Inflammatory macrophage treated with lipopolysaccharide for 1 hour (primary cell): Measurements from ENCODE around the gene CHCHD10.
A peak's percentile ranks its signal among the peaks of the same experiment; 100 is the strongest.

Experiments
- DNase-seq, 2 donors: peaks; one replicate each; pipeline ENCODE4 v3.0.0-alpha.2; 2020 to 2022

The CHCHD10 gene

GRCh38 chr22:23786752-23787599 lies 19.2 kb upstream of the CHCHD10 start, which contains the start of gene SMARCB1:
Gene SMARCB1, plus strand, starts transcription at chr22:23786966. Its CDS starts 204 bp downstream, at chr22:23787170.
- peak; percentile 84 to 97 for DNase-seq

- no peak for DNase-seq
These were observed 18.5 kb upstream of the CHCHD10 start for GRCh38 chr22:23786261-23786710.

GRCh38 chr22:23784215-23784732 lies 16.5 kb upstream of the CHCHD10 start:
- DNase-seq: no peak

GRCh38 chr22:23783265-23784150 lies 15.7 kb upstream of the CHCHD10 start:
- no peak for DNase-seq

- DNase-seq: no peak
These were observed 14.9 kb upstream of the CHCHD10 start for GRCh38 chr22:23782703-23783102.

- DNase-seq: no peak
These were observed 14.5 kb upstream of the CHCHD10 start for GRCh38 chr22:23782252-23782651.

GRCh38 chr22:23781511-23782183 lies 13.9 kb upstream of the CHCHD10 start:
- DNase-seq: no peak

GRCh38 chr22:23781065-23781464 lies 13.3 kb upstream of the CHCHD10 start:
- no peak for DNase-seq

GRCh38 chr22:23780146-23780748 lies 12.5 kb upstream of the CHCHD10 start:
- DNase-seq: no peak

- DNase-seq: no peak
These were observed 12.0 kb upstream of the CHCHD10 start for GRCh38 chr22:23779731-23780130.

GRCh38 chr22:23779083-23779482 lies 11.3 kb upstream of the CHCHD10 start:
- DNase-seq: no peak

- DNase-seq: no peak
These were observed 10.8 kb upstream of the CHCHD10 start for GRCh38 chr22:23778577-23778900.

- no peak for DNase-seq
These were observed 10.2 kb upstream of the CHCHD10 start for GRCh38 chr22:23777776-23778576.

- DNase-seq: no peak
These were observed 8.1 kb upstream of the CHCHD10 start for GRCh38 chr22:23775779-23776375.

GRCh38 chr22:23774922-23775436 lies 7.2 kb upstream of the CHCHD10 start:
- DNase-seq: no peak

- no peak for DNase-seq
These were observed 6.5 kb upstream of the CHCHD10 start for GRCh38 chr22:23774114-23774921.

- no peak for DNase-seq
These were observed 5.8 kb upstream of the CHCHD10 start for GRCh38 chr22:23773483-23774113.

- peak; percentile 7 to 16 for DNase-seq
These were observed 5.1 kb upstream of the CHCHD10 start, which contains the start of gene MMP11 for GRCh38 chr22:23772649-23773473. Gene MMP11, plus strand, starts transcription at chr22:23772849. Its CDS starts 22 bp downstream, at chr22:23772871.

GRCh38 chr22:23772315-23772648 lies 4.5 kb upstream of the CHCHD10 start:
- no peak for DNase-seq
